ENCODE measurements around the gene SLC10A4. TPM values are rescaled to one million over a fixed set of nuclear protein-coding genes. Genes with fewer than 3 reads are reported as not detected.

Gene SLC10A4
- total and polyA plus RNA-seq, 2 experiments from 2014 or later = 2.3 to 4.3 TPM

GRCh38 chr4:48470137-48470536 is 13.0 kb upstream of the SLC10A4 start:
- Mint-ChIP-seq H3K27ac (no peak overlapping the region), H3K4me1 (peaks cover 10% of the 10 kb centered on the region), H3K4me3 (no peak overlapping the region), H3K36me3 (ENCODE audit: low read depth) (no peaks in the 10 kb centered on the region), H3K9me3 (no peaks in the 10 kb centered on the region), H3K27me3 (ENCODE audit: insufficient read depth, low read depth, poor library complexity) (peaks cover 2% of the 10 kb centered on the region)
- peaks cover 15% of the 10 kb centered on the region; the same call in 1 of the 2 replicates for H3K4me1 ChIP-seq (ENCODE audit: insufficient read depth)
- H3K4me2 ChIP-seq = no peak overlapping the region
- H3K27me3 ChIP-seq (ENCODE audit: insufficient read depth) = no peaks in the 10 kb centered on the region
- H2AFZ ChIP-seq = no peak overlapping the region
- TF ChIP-seq REST (IDR thresholded peaks at IDR 0.05; ENCODE audit: unreplicated experiment) (no peak), NANOG (IDR thresholded peaks at IDR 0.05; ENCODE audit: borderline replicate concordance) (no peak), CREB1 (CRISPR knock-in tag; IDR thresholded peaks at IDR 0.05; ENCODE audit: low read depth) (no peak), STAT1 (IDR thresholded peaks at IDR 0.05; ENCODE audit: unreplicated experiment) (no peak), ZNF114 (CRISPR knock-in tag; IDR thresholded peaks at IDR 0.05) (no peak), JUNB (IDR thresholded peaks at IDR 0.05; ENCODE audit: unreplicated experiment) (no peak), EZH2phosphoT487 (IDR thresholded peaks at IDR 0.05; ENCODE audit: unreplicated experiment) (no peak), ZNF331 (CRISPR knock-in tag; IDR thresholded peaks at IDR 0.05; ENCODE audit: low read depth) (no peak), EZH2 (IDR thresholded peaks at IDR 0.05; ENCODE audit: low read depth, unreplicated experiment) (no peak), ZNF462 (CRISPR knock-in tag; IDR thresholded peaks at IDR 0.05) (no peak)
- TF ChIP-seq, protein P1, sequence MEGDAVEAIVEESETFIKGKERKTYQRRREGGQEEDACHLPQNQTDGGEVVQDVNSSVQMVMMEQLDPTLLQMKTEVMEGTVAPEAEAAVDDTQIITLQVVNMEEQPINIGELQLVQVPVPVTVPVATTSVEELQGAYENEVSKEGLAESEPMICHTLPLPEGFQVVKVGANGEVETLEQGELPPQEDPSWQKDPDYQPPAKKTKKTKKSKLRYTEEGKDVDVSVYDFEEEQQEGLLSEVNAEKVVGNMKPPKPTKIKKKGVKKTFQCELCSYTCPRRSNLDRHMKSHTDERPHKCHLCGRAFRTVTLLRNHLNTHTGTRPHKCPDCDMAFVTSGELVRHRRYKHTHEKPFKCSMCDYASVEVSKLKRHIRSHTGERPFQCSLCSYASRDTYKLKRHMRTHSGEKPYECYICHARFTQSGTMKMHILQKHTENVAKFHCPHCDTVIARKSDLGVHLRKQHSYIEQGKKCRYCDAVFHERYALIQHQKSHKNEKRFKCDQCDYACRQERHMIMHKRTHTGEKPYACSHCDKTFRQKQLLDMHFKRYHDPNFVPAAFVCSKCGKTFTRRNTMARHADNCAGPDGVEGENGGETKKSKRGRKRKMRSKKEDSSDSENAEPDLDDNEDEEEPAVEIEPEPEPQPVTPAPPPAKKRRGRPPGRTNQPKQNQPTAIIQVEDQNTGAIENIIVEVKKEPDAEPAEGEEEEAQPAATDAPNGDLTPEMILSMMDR (conservative IDR thresholded peaks at IDR 0.05; ENCODE audit: low read depth in 2 of 2) = no peak
- H3K4me3 ChIP-seq = no peak overlapping the region
- H3K27ac ChIP-seq (ENCODE audit: low read depth) = no peak overlapping the region
- no peaks in the 10 kb centered on the region for H3K79me2 ChIP-seq (replicated peaks; ENCODE audit: insufficient read depth)
- H4K20me1 ChIP-seq (replicated peaks; ENCODE audit: insufficient read depth) = no peaks in the 10 kb centered on the region
- H3F3A ChIP-seq (replicated peaks; ENCODE audit: low read depth) = no peaks in the 10 kb centered on the region
- ATAC-seq (no peak), DNase-seq (ENCODE audit: low spot score) (no peak)
- H3K9me2 ChIP-seq (ENCODE audit: insufficient read depth) = no peaks in the 10 kb centered on the region
- H3K36me3 ChIP-seq (ENCODE audit: insufficient read depth) = no peaks in the 10 kb centered on the region

All from GM23338 (cell line).